ENCODE results near the gene NOC4L.
"Not testable (repeated sequence)": the region's sequence is repeated elsewhere in the genome, so short reads cannot be mapped to it uniquely, and the experiment has no call there.

NOC4L gene

DNA sequence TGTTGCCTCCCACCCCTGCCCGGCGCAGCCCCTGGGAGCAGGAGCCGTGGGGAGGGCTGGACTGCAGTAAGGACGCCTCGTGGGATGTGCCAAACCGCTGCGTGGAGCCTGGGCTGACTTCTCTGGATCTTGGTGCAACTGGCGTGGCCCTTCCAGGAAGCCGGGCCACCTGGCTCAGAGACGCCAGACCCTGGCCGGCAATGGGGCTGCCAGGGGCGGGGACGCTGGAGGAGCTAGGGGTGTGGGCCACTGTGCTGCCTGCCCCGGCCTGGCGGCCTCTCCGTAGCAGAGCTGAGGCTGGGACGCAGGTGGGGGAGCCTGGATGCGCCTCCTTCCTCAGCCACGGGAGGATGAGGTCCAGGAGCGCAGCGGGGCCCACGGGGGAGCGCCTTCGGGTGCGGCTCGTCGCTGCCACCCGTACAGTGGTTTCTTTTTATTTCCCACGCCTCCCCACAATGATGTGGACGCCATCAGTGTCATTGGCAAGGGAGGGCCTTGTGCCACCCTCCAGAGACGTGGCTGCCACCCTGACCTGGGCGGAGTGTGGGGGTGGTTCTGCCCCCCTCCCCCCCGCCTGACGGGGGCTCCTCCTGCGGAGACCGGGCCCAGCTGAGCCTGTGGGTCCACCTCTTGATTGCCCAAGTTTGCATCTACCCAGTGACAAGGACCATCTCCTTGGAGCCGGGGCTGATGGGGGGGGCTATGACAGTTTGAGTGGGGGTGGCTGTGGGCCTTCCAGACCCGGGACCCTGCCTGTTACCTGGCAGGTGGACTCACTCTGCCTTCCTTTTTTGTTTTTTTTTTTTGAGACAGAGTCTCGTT, 11.4 kb upstream of the NOC4L start:
- TF ChIP-seq CTCF (IDR thresholded peaks at IDR 0.05) (no peak), ZFX (IDR thresholded peaks at IDR 0.05; ENCODE audit: borderline replicate concordance) (no peak)

GRCh38 chr12:132133952-132134652, 10.2 kb upstream of the NOC4L start:
- no peak overlapping the region for H3K27ac ChIP-seq
- TF ChIP-seq ZFX (IDR thresholded peaks at IDR 0.05; ENCODE audit: borderline replicate concordance) (no peak), CTCF (IDR thresholded peaks at IDR 0.05) (no peak)

More for the DNA sequence above, 11.4 kb upstream of the NOC4L start:
- no peak overlapping the region for H3K27ac ChIP-seq

DNA sequence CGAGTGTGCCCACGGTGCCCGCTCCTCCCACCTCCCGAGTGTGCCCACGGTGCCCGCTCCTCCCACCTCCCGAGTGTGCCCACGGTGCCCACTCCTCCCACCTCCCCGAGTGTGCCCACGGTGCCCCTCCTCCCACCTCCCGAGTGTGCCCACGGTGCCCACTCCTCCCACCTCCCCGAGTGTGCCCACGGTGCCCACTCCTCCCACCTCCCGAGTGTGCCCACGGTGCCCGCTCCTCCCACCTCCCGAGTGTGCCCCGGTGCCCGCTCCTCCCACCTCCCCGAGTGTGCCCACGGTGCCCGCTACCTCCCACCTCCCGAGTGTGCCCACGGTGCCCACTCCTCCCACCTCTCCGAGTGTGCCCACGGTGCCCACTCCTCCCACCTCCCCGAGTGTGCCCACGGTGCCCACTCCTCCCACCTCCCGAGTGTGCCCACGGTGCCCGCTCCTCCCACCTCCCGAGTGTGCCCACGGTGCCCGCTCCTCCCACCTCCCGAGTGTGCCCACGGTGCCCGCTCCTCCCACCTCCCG, 9.5 kb upstream of the NOC4L start:
- not testable (repeated sequence) for H3K27ac ChIP-seq

- H3K27ac ChIP-seq, result peak overlapping the region; percentile 30; the same call in 1 of the 2 replicates
Observed at GRCh38 chr12:132136226-132136625, 8.0 kb upstream of the NOC4L start.

DNA sequence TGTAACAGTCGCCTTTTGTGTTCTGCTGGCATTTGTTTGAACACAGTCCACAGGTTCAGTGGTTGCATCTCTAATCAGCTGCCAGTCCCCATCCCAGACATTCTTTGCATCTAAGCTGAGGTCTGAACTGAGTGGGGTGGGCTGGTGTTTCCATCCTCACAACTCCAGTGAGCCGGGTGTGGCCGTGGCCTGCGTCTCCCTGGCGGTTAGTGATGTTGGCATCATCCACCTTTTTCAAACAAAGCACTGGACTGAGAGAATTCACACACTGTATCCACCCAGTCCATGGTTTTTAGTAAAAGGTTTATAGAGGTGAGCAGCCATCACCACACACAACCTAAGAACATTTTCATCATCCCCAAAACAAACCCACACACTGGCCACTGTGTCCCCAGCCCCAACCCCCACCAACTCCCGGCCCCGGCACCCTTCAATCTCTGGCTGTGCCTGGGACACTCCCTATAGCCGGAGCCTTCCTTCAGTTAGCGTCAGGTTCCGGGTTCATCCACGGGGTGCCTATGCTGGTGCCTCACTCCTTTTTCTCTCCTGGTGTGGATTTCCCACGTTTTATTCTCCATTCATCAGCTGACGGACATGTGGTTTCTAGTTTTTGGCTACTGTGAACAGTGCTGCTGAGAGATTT, 6.7 kb upstream of the NOC4L start:
- peak overlapping the region; percentile 30 for H3K27ac ChIP-seq
- TF ChIP-seq ZFX (IDR thresholded peaks at IDR 0.05; ENCODE audit: borderline replicate concordance) (no peak), CTCF (IDR thresholded peaks at IDR 0.05) (no peak)

GRCh38 chr12:132138941-132139871, 5.1 kb upstream of the NOC4L start:
- TF ChIP-seq CTCF (IDR thresholded peaks at IDR 0.05) (no peak), ZFX (IDR thresholded peaks at IDR 0.05; ENCODE audit: borderline replicate concordance) (no peak)
- no peak overlapping the region for H3K27ac ChIP-seq

- TF ChIP-seq ZFX (IDR thresholded peaks at IDR 0.05; ENCODE audit: borderline replicate concordance) (no peak), CTCF (IDR thresholded peaks at IDR 0.05) (no peak)
- H3K27ac ChIP-seq, result no peak overlapping the region
Observed at GRCh38 chr12:132139912-132140311, 4.3 kb upstream of the NOC4L start.
